Measurements from ENCODE around the gene TMEM163. TPM values are rescaled to one million over a fixed set of nuclear protein-coding genes. Genes with fewer than 3 reads are reported as not detected.

TMEM163 gene
- total RNA-seq, 1 experiment from 2014 or later = 4.1 TPM

GRCh38 chr2:134500211-134500935, 218.4 kb downstream of the TMEM163 start:
- no peak overlapping the region for H3K4me3 Mint-ChIP-seq (ENCODE audit: unreplicated experiment)
- H3K9me3 Mint-ChIP-seq (ENCODE audit: unreplicated experiment) = peaks cover 10% of the 10 kb centered on the region
- H3K36me3 Mint-ChIP-seq (ENCODE audit: insufficient read depth, unreplicated experiment) = no peaks in the 10 kb centered on the region
- Histone ChIP-seq H3K4me1 (no peaks in the 10 kb centered on the region), H3K9me3 (no peaks in the 10 kb centered on the region), H3K4me3 (ENCODE audit: low read depth, low read length) (no peak overlapping the region), H3K27me3 (replicated peaks; ENCODE audit: control insufficient read depth, insufficient read depth, low read length) (no peaks in the 10 kb centered on the region), H3K36me3 (ENCODE audit: control insufficient read depth, insufficient read depth, low read length) (no peaks in the 10 kb centered on the region)
- H3K27ac Mint-ChIP-seq (ENCODE audit: unreplicated experiment) = no peak overlapping the region
- peaks cover 7% of the 10 kb centered on the region for H3K4me1 Mint-ChIP-seq (ENCODE audit: low read depth, unreplicated experiment)
- ChIA-PET POLR2A (no interaction called here), CTCF (no interaction called here)
- no TSS peak for BruUV-seq (replicated peaks)
- no peak for TF ChIP-seq CTCF (IDR thresholded peaks at IDR 0.05; ENCODE audit: insufficient read depth in 1 of 2, low read depth in 1 of 2, low read length in 1 of 2, severe bottlenecking in 1 of 2, unreplicated experiment in 1 of 2)
- H3K27me3 Mint-ChIP-seq (ENCODE audit: insufficient read depth, unreplicated experiment) = no peaks in the 10 kb centered on the region
- intact Hi-C loops (cut with micrococcal nuclease; ENCODE audit: unreplicated experiment) = no loop called here
- no peak for DNase-seq

GRCh38 chr2:134499307-134499926, 219.4 kb downstream of the TMEM163 start:
- H3K9me3 Mint-ChIP-seq (ENCODE audit: unreplicated experiment) = peaks cover 10% of the 10 kb centered on the region
- no peak for TF ChIP-seq CTCF (IDR thresholded peaks at IDR 0.05; ENCODE audit: insufficient read depth in 1 of 2, low read depth in 1 of 2, low read length in 1 of 2, severe bottlenecking in 1 of 2, unreplicated experiment in 1 of 2)
- no peak overlapping the region for H3K4me3 Mint-ChIP-seq (ENCODE audit: unreplicated experiment)
- no peak for DNase-seq
- Histone ChIP-seq H3K27me3 (replicated peaks; ENCODE audit: control insufficient read depth, insufficient read depth, low read length) (no peaks in the 10 kb centered on the region), H3K4me3 (ENCODE audit: low read depth, low read length) (no peak overlapping the region), H3K36me3 (ENCODE audit: control insufficient read depth, insufficient read depth, low read length) (no peaks in the 10 kb centered on the region), H3K4me1 (no peaks in the 10 kb centered on the region), H3K9me3 (no peaks in the 10 kb centered on the region)
- intact Hi-C loops (cut with micrococcal nuclease; ENCODE audit: unreplicated experiment) = no loop called here
- H3K27ac Mint-ChIP-seq (ENCODE audit: unreplicated experiment) = no peak overlapping the region
- H3K36me3 Mint-ChIP-seq (ENCODE audit: insufficient read depth, unreplicated experiment) = no peaks in the 10 kb centered on the region
- H3K4me1 Mint-ChIP-seq (ENCODE audit: low read depth, unreplicated experiment) = peaks cover 7% of the 10 kb centered on the region
- no peaks in the 10 kb centered on the region for H3K27me3 Mint-ChIP-seq (ENCODE audit: insufficient read depth, unreplicated experiment)
- no TSS peak for BruUV-seq (replicated peaks)
- CTCF ChIA-PET = no interaction called here
- POLR2A ChIA-PET = no interaction called here

- Mint-ChIP-seq H3K27me3 (ENCODE audit: insufficient read depth, unreplicated experiment) (no peaks in the 10 kb centered on the region), H3K4me3 (ENCODE audit: unreplicated experiment) (no peak overlapping the region), H3K27ac (ENCODE audit: unreplicated experiment) (no peak overlapping the region), H3K4me1 (ENCODE audit: low read depth, unreplicated experiment) (peaks cover 7% of the 10 kb centered on the region), H3K36me3 (ENCODE audit: insufficient read depth, unreplicated experiment) (no peaks in the 10 kb centered on the region), H3K9me3 (ENCODE audit: unreplicated experiment) (peaks cover 5% of the 10 kb centered on the region)
- POLR2A ChIA-PET = no interaction called here
- DNase-seq = no peak
- Histone ChIP-seq H3K9me3 (no peaks in the 10 kb centered on the region), H3K36me3 (ENCODE audit: control insufficient read depth, insufficient read depth, low read length) (no peaks in the 10 kb centered on the region), H3K4me3 (ENCODE audit: low read depth, low read length) (no peak overlapping the region), H3K27me3 (replicated peaks; ENCODE audit: control insufficient read depth, insufficient read depth, low read length) (no peaks in the 10 kb centered on the region), H3K4me1 (no peaks in the 10 kb centered on the region)
- no peak for TF ChIP-seq CTCF (IDR thresholded peaks at IDR 0.05; ENCODE audit: insufficient read depth in 1 of 2, low read depth in 1 of 2, low read length in 1 of 2, severe bottlenecking in 1 of 2, unreplicated experiment in 1 of 2)
- CTCF ChIA-PET = interaction anchor here (0.7 kb wide), 1 partner anchor 180 kb away, joined by 4 read pairs; no protein-coding TSS in a partner anchor
- no TSS peak for BruUV-seq (replicated peaks)
- intact Hi-C loops (cut with micrococcal nuclease; ENCODE audit: unreplicated experiment) = no loop called here
Observed at GRCh38 chr2:134498654-134499053, 220.1 kb downstream of the TMEM163 start.

All from Caco-2 (cell line).